ENCODE measurements around the gene TDP1. TPM values are rescaled to one million over a fixed set of nuclear protein-coding genes. Genes with fewer than 3 reads are reported as not detected.

The TDP1 gene
- total and polyA plus RNA-seq, 9 of the 15 experiments (the other 6 are each of a cell fraction or from before 2014, with no cell fraction given) = 21.4 to 41.6 (median 32.3) TPM

- no peak overlapping the region for H3K9ac ChIP-seq (ENCODE audit: insufficient read depth in 1 of 2, low read depth in 2 of 2, low read length in 2 of 2)
- peak; percentile 70 to 73 for TF ChIP-seq RAD21 (CRISPR knock-in tag; conservative IDR thresholded peaks at IDR 0.05 in 1 of 2, IDR thresholded peaks at IDR 0.05 in 1 of 2)
- no peak for TF ChIP-seq ZNF318 (IDR thresholded peaks at IDR 0.05; ENCODE audit: borderline replicate concordance in 1 of 2, low read depth in 1 of 2)
- TF ChIP-seq CTCF (IDR thresholded peaks at IDR 0.05 in 2 of 3, conservative IDR thresholded peaks at IDR 0.05 in 1 of 3; ENCODE audit: insufficient read depth in 2 of 3, low read depth in 1 of 3, low read length in 3 of 3) = peak; percentile 53 to 68 (median 67); a peak in 5 of 6 replicates
- TF ChIP-seq DEAF1 (CRISPR knock-in tag; IDR thresholded peaks at IDR 0.05) = peak; percentile 55
- no peak for TF ChIP-seq BCL6 (CRISPR knock-in tag; IDR thresholded peaks at IDR 0.05)
- TF ChIP-seq POLR2A (conservative IDR thresholded peaks at IDR 0.05) = no peak
- 0 out of 2 replicates have a peak, but pooled peaks have one; percentile 11 for TF ChIP-seq SMC3 (conservative IDR thresholded peaks at IDR 0.05; ENCODE audit: insufficient read depth, low read depth, low read length)
- no peak for TF ChIP-seq LEF1 (IDR thresholded peaks at IDR 0.05)
Observed at GRCh38 chr14:89915114-89915878, 40.4 kb upstream of the TDP1 start.

More at GRCh38 chr14:89915114-89915878, 40.4 kb upstream of the TDP1 start:
- H2AFZ ChIP-seq (ENCODE audit: low read depth, low read length) = no peak overlapping the region
- no peaks in the 10 kb centered on the region for H3K9me1 ChIP-seq (ENCODE audit: control insufficient read depth, insufficient read depth, low read length)
- H3K79me2 ChIP-seq (ENCODE audit: control insufficient read depth, insufficient read depth, low read length) = no peaks in the 10 kb centered on the region
- intact Hi-C loops (cut with micrococcal nuclease) (loop anchor here (2.0 to 10.0 kb wide), 3 partner anchors 140 to 874 kb away; no protein-coding TSS in a partner anchor), in situ Hi-C loops (cut with MboI) (loop anchor here (5.0 kb wide), 1 partner anchor 873 kb away; no protein-coding TSS in a partner anchor)
- no peaks in the 10 kb centered on the region for H3K9me3 ChIP-seq (replicated peaks; ENCODE audit: control insufficient read depth, insufficient read depth, low read depth, low read length)
- no peak overlapping the region for H3K27ac ChIP-seq (ENCODE audit: extremely low read depth, low read depth, low read length)
- ChIA-PET CTCF (ENCODE audit: low intra/inter-chr PET ratio) (interaction anchor here (0.7 to 1.7 kb wide), 4 partner anchors 135 to 1970 kb away, joined by 3 to 12 read pairs (median 4); no protein-coding TSS in a partner anchor), POLR2A (no interaction called here)
- H3K36me3 ChIP-seq (ENCODE audit: control insufficient read depth, insufficient read depth, low read length) = no peaks in the 10 kb centered on the region
- BruUV-seq (replicated peaks) = no TSS peak
- no peak overlapping the region for H3K4me2 ChIP-seq (ENCODE audit: insufficient read depth, low read length)
- H3K4me1 ChIP-seq (replicated peaks in 1 of 2; ENCODE audit: control insufficient read depth in 2 of 2, insufficient read depth in 2 of 2, low read length in 2 of 2) = no peaks in the 10 kb centered on the region
- ATAC-seq (0 out of 3 replicates have a peak, but pooled peaks have one; percentile 58), DNase-seq (ENCODE audit: extremely low read depth in 1 of 4, low spot score in 3 of 4) (peak; percentile 32 to 56 (median 52)), FAIRE-seq (peak; percentile 74)
- H3K4me3 ChIP-seq = no peak overlapping the region
- 17% methylated on average over 6 of the region's 6 CpGs for WGBS (ENCODE audit: insufficient coverage, low coverage, missing lambda C conversion rate)
- no peaks in the 10 kb centered on the region for H4K20me1 ChIP-seq (replicated peaks; ENCODE audit: control insufficient read depth, insufficient read depth, low read length)
- no peaks in the 10 kb centered on the region for H3K27me3 ChIP-seq (ENCODE audit: control insufficient read depth in 2 of 2, insufficient read depth in 2 of 2, low read length in 2 of 2)
